IMR-90 (cell line): ENCODE data around the gene CRACDL.

ENCODE experiments used
- CTCF ChIP-seq: conservative IDR thresholded peaks from 2 replicates; pipeline ENCODE4 v1.5.1; 2012; ENCODE audit warnings: mild to moderate bottlenecking, low read depth, low read length, improper control_type of control experiment
- FOS ChIP-seq: fragments of 150-350 bp; IDR thresholded peaks from 2 replicates; pipeline ENCODE4 v1.6.1; 2016; ENCODE audit warnings: low read depth, low read length
- POLR2A ChIP-seq: IDR thresholded peaks from 2 replicates; pipeline ENCODE4 v1.6.1; 2012; ENCODE audit warnings: mild to moderate bottlenecking, low read depth, low read length

- TF ChIP-seq CTCF (no peak), FOS (no peak), POLR2A (no peak)
Measured at GRCh38 chr2:98896944-98897343, 39.1 kb downstream of the CRACDL start.
